ENCODE data around the gene NPY5R.

NPY5R gene

GRCh38 chr4:163385466-163385865 lies 41.8 kb downstream of the NPY5R start:
- no peak for DNase-seq

- DNase-seq, result no peak
Observed at GRCh38 chr4:163391756-163392155, 48.1 kb downstream of the NPY5R start.

- no peak for DNase-seq
Observed at GRCh38 chr4:163392328-163392727, 48.6 kb downstream of the NPY5R start.

DNA sequence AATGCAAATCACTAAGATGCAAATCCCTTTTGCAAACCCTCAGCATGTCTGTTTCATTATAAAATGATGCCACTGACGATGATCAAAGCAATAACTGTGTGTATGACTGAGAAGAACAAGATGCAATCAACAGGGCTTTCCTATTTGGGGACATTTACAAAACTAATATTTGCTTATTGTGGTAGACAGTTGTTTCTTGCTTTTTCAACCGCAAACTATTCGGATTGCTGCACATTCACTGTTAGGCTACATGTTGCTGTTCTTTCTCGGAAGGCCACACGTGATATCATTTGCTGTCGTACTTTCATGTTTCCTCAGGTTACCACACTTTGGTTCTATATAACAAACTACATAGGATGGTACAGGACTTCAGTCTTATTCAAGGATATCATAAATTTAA lies 49.8 kb downstream of the NPY5R start:
- no peak for DNase-seq

DNA sequence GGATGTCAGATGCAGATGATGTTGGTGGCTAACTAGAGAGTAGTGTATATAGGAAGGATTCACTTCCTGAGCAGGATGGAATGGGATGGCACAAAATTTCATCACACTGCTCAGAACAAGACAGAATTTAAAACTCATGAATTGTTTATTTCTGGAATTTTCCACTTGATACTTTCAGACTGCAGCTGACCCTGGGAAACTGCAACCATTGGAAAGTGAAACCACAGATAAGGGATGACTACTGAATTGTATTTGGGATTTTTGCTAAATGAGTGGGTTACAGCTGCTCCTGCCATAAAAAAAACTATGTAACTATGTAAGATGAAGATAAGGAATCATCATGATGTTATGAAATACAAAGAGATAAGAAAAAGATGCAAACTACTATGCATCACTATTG lies 51.4 kb downstream of the NPY5R start:
- DNase-seq, result no peak

GRCh38 chr4:163395758-163396157 lies 52.1 kb downstream of the NPY5R start:
- DNase-seq, result no peak

DNA sequence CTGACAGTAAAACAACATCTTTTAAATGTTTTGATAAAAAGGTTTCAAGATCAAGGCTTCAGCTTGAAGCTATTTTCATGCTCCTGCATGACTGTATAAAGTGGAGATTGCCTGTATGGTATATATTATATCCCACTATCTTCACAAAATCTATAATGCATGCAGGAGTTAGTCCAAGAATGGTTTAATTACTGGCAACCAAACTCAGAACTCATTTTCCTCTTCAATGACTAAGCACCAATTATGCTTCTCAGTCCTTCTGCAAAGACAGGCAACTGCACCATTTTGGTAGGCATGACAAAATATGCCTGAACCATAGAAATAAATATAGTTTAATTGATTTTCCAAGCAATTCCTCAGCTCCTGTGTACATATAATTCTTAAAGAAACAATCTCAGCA lies 54.5 kb downstream of the NPY5R start:
- DNase-seq, result no peak

DNA sequence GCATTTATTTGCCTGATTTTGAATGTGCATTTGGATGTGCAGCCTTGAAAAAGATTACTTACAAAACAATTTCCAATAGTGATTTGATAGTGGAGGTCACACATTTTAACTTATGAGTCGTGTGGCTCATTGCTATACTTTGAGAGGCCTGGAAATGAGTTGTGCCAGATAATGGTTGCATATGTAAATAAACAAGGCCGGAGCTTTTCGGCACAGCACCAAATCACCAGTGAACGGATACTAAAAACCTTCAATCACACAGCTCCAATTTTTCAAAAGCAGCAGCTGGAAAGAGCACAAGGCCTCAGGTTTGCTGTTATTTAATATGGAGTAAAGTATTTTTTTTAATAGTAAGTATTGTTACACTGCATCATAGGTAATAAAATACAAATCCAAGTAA lies 57.2 kb downstream of the NPY5R start:
- DNase-seq, result no peak
